GM15510 (cell line): ENCODE data around the gene RGS10.

Source experiments
- POLR2A ChIP-seq: IDR thresholded peaks from 3 replicates; pipeline ENCODE4 v1.6.1; 2011; ENCODE audit warnings: borderline replicate concordance; ENCODE audit not compliant: insufficient read length; ENCODE audit errors: extremely low read depth

Gene RGS10

DNA sequence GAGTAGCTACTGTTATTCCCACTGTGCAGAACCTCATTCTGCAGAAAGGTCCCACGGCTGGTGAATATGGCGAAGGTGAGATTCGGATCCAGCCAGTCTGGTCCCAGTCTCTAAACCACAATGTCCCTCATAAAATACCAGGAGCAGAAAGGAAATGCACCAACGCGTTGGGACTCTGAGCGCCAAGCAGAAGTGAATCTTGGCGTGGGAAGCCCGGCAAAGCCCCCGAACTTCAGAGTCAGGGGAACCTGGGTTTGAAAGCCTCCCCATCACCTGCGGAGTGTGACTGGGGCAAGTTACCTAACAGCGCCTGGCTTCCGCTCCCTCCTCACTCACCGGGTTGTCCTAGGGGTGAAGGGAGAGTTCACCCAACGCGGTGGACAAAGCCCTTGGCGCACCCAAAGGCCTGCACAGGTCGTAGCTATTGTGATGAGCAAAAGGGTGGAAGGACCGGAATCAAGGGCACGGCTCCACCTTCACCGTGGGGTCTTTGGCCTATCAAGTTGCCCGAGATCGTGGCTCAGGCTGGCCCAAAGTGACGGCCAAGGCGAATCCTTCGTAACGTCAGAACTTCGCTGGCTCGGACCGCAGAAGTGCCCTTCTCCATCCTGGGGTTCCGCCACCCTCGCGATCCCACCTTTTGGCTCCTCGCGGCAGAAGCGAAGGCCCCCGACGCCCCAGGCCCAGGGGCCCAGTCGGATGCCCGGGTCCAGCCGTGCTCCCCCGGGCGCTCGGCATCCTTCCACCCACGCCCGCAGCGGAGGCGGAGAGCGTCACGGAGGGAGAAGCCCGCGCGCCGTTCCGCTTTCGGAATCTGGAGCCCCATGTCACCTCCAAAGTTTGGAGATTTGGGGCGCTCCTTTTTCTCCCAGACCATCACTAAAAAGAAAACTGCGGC, 811 bp downstream of the RGS10 start:
- no peak for TF ChIP-seq POLR2A

DNA sequence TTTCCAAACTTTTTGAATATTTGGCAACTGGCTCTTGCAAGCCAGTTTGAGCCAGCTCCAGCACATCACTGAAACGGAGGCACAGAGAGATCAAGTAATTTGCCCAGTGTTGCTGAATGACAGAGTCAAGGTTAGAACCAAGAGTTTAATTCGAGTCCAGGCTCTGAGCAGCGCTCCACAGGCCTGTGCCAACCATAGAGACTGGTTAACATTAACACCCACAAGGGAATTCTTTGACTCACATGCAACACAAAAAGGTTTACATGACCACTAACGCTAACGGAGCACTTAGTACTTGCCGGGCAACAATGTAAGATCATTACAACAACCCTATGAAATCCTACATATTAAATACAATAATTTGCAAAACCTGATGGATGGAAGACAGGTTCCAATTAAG, 1.5 kb downstream of the RGS10 start:
- no peak for TF ChIP-seq POLR2A

DNA sequence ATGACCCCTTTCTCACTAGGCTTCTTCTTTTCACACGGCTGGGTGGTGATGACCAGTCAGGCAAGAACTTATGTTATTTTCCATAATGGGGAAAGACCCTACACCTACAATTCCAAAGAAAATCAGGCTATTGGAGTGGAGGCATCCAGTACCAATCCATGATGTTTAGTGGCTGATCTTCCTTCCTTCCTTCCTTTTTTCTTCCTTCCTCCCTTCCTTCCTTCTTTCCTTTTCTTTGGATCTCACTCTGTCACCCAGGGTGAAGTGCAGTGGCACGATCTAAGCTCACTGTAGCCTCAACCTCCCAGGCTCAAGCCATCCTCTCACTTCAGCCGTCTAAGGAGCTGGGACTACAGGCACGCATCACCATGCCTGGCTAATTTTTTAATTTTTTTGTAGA, 2.5 kb downstream of the RGS10 start:
- no peak for TF ChIP-seq POLR2A

DNA sequence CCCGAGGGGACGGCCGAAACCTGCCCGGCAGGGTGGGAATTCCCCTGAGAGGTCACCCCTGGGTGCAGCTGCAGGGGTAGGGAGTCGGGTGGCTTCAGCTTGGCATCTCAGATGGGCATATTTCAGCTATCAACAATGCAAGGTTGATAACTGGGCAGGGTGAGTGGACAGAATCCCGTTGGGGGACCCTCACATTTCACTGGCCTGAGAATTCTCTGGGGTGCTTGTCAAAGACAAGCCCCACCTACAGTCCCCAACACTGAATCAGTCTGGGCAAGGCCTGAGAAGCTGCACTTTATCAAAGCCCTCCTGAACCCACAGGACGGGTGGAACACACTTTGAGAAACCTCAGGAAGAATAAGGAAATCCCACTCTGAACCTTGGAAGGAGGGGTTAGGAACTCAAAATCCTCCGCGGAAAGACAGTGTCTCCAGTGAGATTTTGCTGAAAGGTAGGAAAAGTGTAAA, 3.1 kb downstream of the RGS10 start:
- TF ChIP-seq POLR2A = no peak

DNA sequence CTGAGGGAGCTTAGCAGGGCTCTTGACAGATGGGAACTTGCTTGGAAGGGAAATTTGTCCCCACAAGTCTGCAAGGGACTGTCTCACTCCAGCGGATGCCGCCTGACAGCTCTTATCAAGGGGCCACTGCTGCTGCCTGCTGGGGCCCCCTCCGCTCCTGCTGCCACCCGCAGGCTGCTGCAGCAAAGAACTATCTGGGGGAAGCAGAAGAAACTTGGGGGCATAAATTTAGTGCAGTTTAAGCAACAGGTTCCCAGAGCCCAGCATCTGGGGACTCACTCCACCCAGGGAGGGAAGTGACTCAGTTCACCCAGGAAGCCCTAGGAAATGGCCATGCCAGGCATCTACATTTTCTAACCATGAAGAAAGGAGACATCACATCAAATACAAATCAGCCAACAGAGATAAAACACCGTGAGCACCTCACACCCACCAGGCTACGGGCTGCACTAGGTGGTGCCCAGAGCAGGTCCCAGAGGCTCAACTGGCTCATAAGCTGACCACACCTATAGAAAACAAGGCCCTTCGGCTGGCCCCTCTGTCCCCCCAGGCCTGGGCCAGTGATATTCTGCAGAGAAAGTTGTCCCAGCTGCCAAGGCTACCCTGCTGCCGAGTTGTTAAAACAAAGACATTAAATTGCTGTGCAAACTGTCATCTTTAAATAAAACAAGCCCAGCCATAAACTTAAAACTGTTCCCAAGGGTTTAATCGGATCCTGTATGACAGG, 3.7 kb downstream of the RGS10 start:
- no peak for TF ChIP-seq POLR2A

DNA sequence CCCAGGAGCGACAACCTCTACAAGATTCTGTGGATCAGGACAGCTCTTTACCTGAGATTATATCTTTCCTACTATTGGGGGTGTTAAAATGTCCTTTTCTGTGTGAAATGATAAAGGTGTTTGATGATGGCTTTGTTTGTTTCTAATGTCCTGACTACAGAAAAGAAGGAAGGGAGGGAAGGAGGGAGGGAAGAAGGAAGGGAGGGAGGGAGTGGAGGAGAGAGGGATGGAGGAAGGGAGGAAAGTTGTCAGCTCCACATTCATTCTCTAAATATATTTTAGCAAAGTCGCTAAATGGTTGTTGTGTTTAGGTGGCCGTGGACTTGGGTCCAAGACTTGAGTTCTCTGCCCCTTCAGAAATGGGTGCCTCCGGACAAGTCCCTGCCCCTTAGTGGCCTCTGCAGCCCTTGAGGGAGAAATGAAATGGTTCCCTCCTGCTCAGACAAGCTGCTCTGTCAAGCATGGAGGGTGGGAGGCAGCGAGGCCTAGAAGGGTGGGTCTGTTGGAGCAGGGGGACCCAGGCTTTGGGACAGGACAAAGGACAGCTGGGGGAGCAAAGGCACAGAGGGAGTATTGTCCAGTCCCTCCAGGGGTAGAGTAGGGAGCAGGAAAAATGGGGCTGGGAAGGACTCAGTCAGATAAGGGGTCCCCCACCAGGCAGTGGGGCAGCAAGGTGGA, 4.4 kb downstream of the RGS10 start:
- no peak for TF ChIP-seq POLR2A

DNA sequence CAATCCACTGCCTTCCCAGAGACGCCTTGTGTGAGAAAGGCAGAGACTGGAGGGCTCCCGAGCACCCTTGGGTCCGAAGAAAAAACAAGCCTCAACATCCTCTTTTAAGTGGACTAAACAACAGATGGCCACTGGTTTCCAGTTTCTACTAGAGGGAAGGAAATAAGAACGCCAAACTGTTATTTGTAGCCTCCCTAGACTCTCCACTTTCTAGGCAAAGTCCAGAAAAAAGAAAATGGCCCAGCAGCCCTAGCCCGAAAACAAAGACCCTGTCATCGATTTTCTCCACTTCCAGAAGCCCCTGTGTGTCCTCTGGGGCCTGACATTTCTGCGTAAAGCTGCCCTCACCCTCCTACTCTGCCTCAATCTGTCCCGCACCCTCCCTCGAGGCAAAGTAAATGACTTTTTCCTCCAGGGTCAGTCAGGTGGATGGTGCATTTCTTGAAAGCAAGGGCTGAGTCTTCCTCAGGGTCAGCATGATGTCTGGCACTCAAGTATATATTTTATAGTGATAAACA, 6.0 kb downstream of the RGS10 start:
- no peak for TF ChIP-seq POLR2A

DNA sequence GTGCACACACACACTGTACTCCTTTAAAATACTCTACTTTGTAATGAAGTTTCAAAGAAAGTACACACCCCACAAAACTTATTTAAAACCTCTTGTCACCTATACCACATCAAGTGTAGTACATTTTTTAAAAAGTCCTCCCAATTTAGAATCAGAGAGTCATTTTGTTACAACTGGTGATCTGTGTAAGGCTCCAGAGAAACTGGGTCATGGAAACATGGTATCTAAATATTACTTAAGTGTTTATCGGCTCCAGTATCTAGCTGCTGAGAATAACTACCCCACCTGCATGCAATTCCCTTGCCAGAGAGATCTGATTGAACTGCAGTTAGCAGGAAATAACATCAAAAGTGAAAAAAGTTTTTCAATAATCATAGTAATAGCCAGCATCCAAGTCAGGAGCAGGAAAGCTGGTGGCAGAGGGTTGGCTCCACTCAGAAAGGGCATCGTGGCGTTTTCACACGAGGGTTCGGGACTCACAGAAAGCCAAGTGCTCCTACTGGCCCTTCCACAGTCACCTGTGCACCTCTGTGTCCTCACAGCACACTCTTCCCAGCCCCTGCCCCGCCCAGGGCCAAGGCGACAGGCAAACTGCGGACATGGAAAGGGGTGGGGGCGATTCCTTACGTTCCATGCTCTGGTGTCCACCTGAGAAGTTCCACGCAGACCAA, 6.5 kb downstream of the RGS10 start:
- no peak for TF ChIP-seq POLR2A

DNA sequence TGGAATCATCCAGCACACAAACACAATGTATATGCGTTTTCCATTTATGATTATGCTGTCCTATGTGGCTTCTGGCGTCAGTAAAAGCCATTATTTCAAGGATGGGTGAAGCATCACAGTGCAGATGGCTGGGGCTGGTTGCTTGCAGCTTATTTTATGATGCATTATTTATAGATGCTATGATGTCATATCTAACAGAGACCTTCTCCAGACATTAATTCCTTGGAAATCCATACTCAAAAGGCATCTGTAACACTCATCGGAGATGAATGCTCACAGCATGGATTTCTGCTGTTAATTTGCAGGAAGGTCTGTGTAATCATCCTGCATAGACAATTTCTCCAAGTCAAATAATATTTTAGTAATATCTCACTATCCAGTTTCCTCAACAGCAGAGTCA, 7.2 kb downstream of the RGS10 start:
- no peak for TF ChIP-seq POLR2A

DNA sequence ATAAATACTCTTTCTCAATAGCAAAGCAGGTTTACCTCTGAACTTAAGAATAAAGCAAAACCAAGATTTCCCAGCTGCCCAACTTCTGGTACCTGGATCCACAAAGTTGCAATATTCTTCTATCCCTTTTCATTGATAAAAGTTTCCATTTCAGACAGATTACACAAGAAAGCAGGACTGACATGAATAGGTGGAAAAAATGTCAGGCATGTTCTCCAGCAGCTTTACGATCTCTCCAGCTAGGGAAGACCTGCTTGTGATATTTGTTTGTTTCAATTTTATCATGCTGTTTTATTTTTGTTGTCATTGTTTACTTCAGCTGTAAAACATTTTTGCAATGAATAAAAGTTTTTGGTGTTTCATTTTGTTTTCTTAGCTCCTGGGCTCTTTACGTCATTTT, 9.0 kb downstream of the RGS10 start:
- TF ChIP-seq POLR2A = no peak

DNA sequence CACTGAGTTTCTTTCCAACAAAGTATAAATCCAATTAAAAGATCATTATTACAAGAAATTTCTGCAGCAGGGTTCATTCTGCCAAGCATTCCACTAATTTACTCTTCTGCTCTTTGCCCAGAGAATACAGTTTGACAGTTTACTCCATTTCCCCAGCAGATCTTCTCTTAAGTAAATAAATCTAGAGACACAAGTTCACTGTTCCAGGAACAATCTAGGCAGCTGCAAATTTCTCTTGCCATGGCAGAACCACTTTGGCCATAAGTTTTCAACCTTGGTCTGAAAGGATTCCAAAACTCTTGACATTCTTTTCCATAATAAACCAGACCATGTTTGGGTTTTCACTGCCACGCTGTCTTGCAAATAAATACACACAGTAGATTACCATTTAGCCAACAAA, 11.5 kb downstream of the RGS10 start:
- TF ChIP-seq POLR2A = no peak

DNA sequence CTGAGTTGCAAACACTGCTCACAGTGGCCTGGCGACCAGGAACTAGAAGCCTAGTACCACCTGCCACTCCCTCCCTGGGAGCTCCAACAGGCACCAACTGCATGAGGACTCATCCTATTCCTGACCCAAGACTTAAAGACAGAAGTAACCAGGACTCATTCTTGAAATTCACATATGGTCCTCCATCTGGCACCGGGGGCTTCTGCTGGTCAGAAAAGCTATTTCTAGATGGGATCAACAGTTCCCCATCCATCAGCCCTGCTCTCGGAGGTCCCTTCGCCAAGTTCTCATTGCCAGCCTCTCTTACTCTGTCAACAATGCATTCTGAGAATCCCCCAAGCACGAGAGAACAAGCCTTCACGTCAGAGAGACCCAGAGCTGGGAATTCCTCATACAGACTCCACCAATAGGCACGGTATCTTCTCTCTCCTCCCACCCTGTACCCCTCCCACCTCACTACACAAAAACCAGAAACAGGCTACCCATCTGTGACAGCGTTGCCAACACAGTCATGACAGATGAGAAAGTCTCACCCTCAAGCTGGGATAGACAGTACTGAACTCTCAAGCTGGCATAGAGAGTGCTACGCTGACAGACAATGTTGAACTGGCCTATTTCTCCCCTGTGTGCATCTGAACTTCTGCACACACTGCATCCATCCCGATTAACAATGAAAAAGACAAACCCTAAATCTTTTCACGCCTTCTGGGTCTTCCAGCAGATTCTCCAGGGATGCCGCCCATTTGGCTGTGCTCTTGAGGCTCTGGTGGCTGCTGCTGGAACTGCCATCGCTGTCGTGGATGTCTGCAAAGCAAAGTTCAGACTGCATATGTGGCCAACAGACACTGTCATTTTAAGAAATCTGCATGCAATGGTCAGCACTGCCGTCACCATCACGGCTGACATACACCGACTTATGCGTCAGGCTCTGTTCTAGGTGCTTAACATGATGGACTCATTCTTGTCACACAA, 15.6 kb downstream of the RGS10 start:
- TF ChIP-seq POLR2A = no peak

DNA sequence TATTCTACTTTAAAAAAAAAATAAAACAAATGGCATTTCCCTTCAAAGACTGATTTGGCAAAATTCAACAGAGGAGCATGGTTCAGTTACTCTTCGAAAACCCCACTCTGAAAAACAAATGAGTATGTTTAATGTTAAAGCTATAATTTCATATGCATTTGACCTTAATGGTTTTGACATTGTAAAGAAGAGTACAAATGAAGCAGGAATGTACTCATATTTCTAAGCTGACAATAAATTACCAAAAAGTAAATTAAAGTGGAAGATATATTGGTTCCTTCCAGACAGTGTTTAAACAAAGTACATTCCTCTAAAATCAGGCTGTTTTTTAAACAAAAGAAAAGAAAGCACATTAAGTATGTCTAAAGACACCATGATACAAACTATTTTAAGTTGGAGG, 16.4 kb downstream of the RGS10 start:
- no peak for TF ChIP-seq POLR2A
